ENCODE data around the gene ARL15. TPM values are rescaled to one million over a fixed set of nuclear protein-coding genes. Genes with fewer than 3 reads are reported as not detected.

Gene ARL15
- total and polyA plus RNA-seq, 2 donors (not counting 3 experiments of a cell fraction or from before 2014, with no cell fraction given), result 11.9 to 24.4 TPM

DNA sequence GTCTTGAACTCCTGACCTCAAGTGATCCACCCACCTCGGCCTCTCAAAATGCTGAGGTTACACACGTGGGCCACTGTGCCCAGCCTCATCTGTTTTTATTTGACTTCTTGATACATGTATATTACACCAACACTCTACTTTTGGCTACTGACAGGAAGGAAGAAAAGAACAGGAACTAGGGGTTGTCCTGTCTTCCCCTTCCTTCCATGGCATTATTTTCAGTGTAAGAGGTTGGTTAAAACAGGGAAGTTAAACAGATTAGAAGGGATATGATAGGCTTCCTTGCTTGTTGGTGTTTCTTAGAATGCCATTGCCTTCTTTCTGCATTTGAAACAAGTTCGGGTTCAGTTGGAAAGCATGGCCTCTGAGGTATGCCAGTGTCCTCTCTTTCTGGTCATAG, 437.1 kb downstream of the ARL15 start:
- ChIA-PET POLR2A (no interaction called here), CTCF (interaction anchor here (0.8 to 1.7 kb wide), 4 partner anchors 395 to 702 kb away, joined by 3 to 4 read pairs (median 4); no protein-coding TSS in a partner anchor)
- Histone ChIP-seq H3K27ac (ENCODE audit: insufficient read depth, low read depth, low read length) (no peak overlapping the region), H3K36me3 (ENCODE audit: control insufficient read depth in 2 of 2, extremely low read depth in 1 of 2, insufficient read depth in 2 of 2, low read length in 2 of 2) (no peaks in the 10 kb centered on the region), H2AFZ (ENCODE audit: low read depth, low read length) (no peak overlapping the region), H4K20me1 (replicated peaks; ENCODE audit: control insufficient read depth, extremely low read depth, insufficient read depth, low read length) (no peaks in the 10 kb centered on the region), H3K27me3 (ENCODE audit: control insufficient read depth in 2 of 2, insufficient read depth in 2 of 2, low read length in 2 of 2) (peaks cover 0 to 4% of the 10 kb centered on the region in 2 experiments), H3K4me1 (ENCODE audit: control insufficient read depth, extremely low read depth, insufficient read depth, low read length) (no peaks in the 10 kb centered on the region), H3K9me3 (replicated peaks; ENCODE audit: control insufficient read depth, insufficient read depth, low read length) (no peaks in the 10 kb centered on the region), H3K79me2 (ENCODE audit: control insufficient read depth, insufficient read depth, low read length) (no peaks in the 10 kb centered on the region), H3K9ac (replicated peaks; ENCODE audit: extremely low read depth, insufficient read depth, low read length) (no peak overlapping the region), H3K9me1 (replicated peaks; ENCODE audit: control insufficient read depth, extremely low read depth, insufficient read depth, low read length) (no peaks in the 10 kb centered on the region), H3K4me3 (replicated peaks in 1 of 3; ENCODE audit: insufficient read depth in 1 of 3, low read depth in 1 of 3, low read length in 3 of 3) (no peak overlapping the region), H3K4me2 (ENCODE audit: insufficient read depth, low read length) (no peak overlapping the region)
- no peak for FAIRE-seq
- no peak for DNase-seq (ENCODE audit: low read depth, low spot score)
- dilution Hi-C loops (cut with MboI; ENCODE audit: extremely low pct_ligation_motif_present, low sequenced_read_pairs), result no loop called here
- TF ChIP-seq FOS (IDR thresholded peaks at IDR 0.05; ENCODE audit: borderline replicate concordance, insufficient read depth, low read length) (no peak), POLR2A (IDR thresholded peaks at IDR 0.05; ENCODE audit: low read depth, low read length) (no peak), POLR2AphosphoS5 (IDR thresholded peaks at IDR 0.05; ENCODE audit: insufficient read depth, low read depth, low read length) (no peak), EZH2 (IDR thresholded peaks at IDR 0.05; ENCODE audit: borderline replicate concordance, low read depth, low read length, severe bottlenecking) (no peak), GATA2 (IDR thresholded peaks at IDR 0.05; ENCODE audit: insufficient read depth, insufficient read length, low read depth, low read length) (no peak)
- intact Hi-C loops (cut with micrococcal nuclease), result loop anchor here (10.0 kb wide), 1 partner anchor 608 kb away; no protein-coding TSS in a partner anchor
- no TSS peak for BruUV-seq (replicated peaks)

DNA sequence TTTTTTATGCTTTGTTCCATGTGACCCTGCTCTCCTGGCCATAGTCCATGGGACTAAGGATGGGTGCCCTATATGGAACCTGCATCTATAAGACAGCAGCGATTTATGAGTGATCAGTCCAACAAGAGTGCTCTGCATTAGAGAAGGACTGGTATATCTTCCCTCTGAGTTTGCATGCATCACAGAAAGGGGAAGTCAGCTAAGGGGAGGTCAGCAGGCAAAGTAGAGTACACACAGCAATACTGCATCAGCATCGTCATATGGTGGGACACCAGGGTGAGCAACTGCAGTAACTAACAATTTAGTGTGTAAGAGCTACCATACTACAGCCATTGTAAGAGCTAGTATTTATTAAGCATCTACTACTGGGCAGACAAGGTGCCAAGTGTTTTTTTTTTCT, 438.6 kb downstream of the ARL15 start:
- dilution Hi-C loops (cut with MboI; ENCODE audit: extremely low pct_ligation_motif_present, low sequenced_read_pairs), result no loop called here
- H4K20me1 ChIP-seq (replicated peaks; ENCODE audit: control insufficient read depth, extremely low read depth, insufficient read depth, low read length), result no peaks in the 10 kb centered on the region
- no TSS peak for BruUV-seq (replicated peaks)
- no peak for FAIRE-seq
- H3K4me3 ChIP-seq (replicated peaks in 1 of 3; ENCODE audit: insufficient read depth in 1 of 3, low read depth in 1 of 3, low read length in 3 of 3), result no peak overlapping the region
- H3K36me3 ChIP-seq (ENCODE audit: control insufficient read depth in 2 of 2, extremely low read depth in 1 of 2, insufficient read depth in 2 of 2, low read length in 2 of 2), result no peaks in the 10 kb centered on the region
- H3K9ac ChIP-seq (replicated peaks; ENCODE audit: extremely low read depth, insufficient read depth, low read length), result no peak overlapping the region
- intact Hi-C loops (cut with micrococcal nuclease), result loop anchor here (1.0 to 10.0 kb wide), 3 partner anchors 347 to 607 kb away; no protein-coding TSS in a partner anchor
- H3K4me2 ChIP-seq (ENCODE audit: insufficient read depth, low read length), result no peak overlapping the region
- H3K79me2 ChIP-seq (ENCODE audit: control insufficient read depth, insufficient read depth, low read length), result no peaks in the 10 kb centered on the region
- no peaks in the 10 kb centered on the region for H3K9me3 ChIP-seq (replicated peaks; ENCODE audit: control insufficient read depth, insufficient read depth, low read length)
- H3K9me1 ChIP-seq (replicated peaks; ENCODE audit: control insufficient read depth, extremely low read depth, insufficient read depth, low read length), result no peaks in the 10 kb centered on the region
- no peak overlapping the region for H3K27ac ChIP-seq (ENCODE audit: insufficient read depth, low read depth, low read length)
- no peak overlapping the region for H2AFZ ChIP-seq (ENCODE audit: low read depth, low read length)
- no peaks in the 10 kb centered on the region for H3K4me1 ChIP-seq (ENCODE audit: control insufficient read depth, extremely low read depth, insufficient read depth, low read length)
- TF ChIP-seq, protein P1, sequence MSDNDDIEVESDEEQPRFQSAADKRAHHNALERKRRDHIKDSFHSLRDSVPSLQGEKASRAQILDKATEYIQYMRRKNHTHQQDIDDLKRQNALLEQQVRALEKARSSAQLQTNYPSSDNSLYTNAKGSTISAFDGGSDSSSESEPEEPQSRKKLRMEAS (IDR thresholded peaks at IDR 0.05; ENCODE audit: insufficient read depth, insufficient read length), result no peak
- TF ChIP-seq FOS (IDR thresholded peaks at IDR 0.05; ENCODE audit: borderline replicate concordance, insufficient read depth, low read length) (no peak), EZH2 (IDR thresholded peaks at IDR 0.05; ENCODE audit: borderline replicate concordance, low read depth, low read length, severe bottlenecking) (no peak), MYC (IDR thresholded peaks at IDR 0.05; ENCODE audit: low read depth, low read length) (no peak)
- CTCF ChIA-PET, result interaction anchor here (1.1 to 1.7 kb wide), 3 partner anchors 13 to 609 kb away, joined by 3 to 4 read pairs (median 4); no protein-coding TSS in a partner anchor
- DNase-seq (ENCODE audit: low read depth, low spot score), result no peak
- peaks cover 0 to 4% of the 10 kb centered on the region in 2 experiments for H3K27me3 ChIP-seq (ENCODE audit: control insufficient read depth in 2 of 2, insufficient read depth in 2 of 2, low read length in 2 of 2)
- POLR2A ChIA-PET, result no interaction called here

Measured in endothelial cell of umbilical vein (primary cell).